Sigmoid colon (tissue), 4 donors: ENCODE measurements around the gene CLOCK.

Experiments used
- EP300 ChIP-seq, 4 donors: sonication (generic); formaldehyde crosslinking; IDR thresholded peaks; one replicate each; pipeline ENCODE4 v1.6.1; 2017; ENCODE audit warnings: antibody characterized with exemption in 4 of 4
- POLR2A ChIP-seq, 2 donors: fragments of 450-650 bp; IDR thresholded peaks; one replicate each; pipeline ENCODE4 v1.6.1; 2016; ENCODE audit warnings: antibody characterized with exemption in 2 of 2, mild to moderate bottlenecking in 2 of 2, moderate library complexity in 2 of 2
- POLR2AphosphoS5 ChIP-seq, 4 donors: sonication (generic); formaldehyde crosslinking; IDR thresholded peaks; one replicate each; pipeline ENCODE4 v1.6.1; 2017; ENCODE audit warnings: antibody characterized with exemption in 4 of 4
- TF ChIP-seq, protein P1 (sequence below), 4 experiments: fragments of 450-650 bp in 3 of 4; fragments of 200-600 bp in 1 of 4; IDR thresholded peaks; one replicate each; pipeline ENCODE4 v1.5.1; 2016 to 2019; ENCODE audit warnings: antibody characterized with exemption in 4 of 4, mild to moderate bottlenecking in 3 of 4, moderate library complexity in 2 of 4

DNA sequence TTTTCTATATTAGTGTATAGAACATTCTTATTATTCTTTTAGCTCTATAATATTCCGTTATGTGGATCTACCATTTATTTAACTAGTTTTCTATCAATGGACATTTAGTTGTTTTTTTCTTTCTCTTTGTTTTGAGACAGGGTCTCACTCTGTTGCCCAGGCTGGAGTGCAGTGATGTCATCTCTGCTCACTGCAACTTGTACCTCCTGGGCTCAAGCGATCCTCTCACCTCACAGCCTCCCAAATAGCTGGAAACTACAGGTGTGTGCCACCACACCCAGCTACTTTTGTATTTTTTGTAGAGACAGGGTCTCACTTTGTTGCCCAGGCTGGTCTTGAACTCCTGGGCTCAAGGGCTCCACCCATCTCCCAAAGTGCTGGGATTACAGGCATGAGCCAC lies 140.2 kb downstream of the CLOCK start:
- TF ChIP-seq, protein P1, sequence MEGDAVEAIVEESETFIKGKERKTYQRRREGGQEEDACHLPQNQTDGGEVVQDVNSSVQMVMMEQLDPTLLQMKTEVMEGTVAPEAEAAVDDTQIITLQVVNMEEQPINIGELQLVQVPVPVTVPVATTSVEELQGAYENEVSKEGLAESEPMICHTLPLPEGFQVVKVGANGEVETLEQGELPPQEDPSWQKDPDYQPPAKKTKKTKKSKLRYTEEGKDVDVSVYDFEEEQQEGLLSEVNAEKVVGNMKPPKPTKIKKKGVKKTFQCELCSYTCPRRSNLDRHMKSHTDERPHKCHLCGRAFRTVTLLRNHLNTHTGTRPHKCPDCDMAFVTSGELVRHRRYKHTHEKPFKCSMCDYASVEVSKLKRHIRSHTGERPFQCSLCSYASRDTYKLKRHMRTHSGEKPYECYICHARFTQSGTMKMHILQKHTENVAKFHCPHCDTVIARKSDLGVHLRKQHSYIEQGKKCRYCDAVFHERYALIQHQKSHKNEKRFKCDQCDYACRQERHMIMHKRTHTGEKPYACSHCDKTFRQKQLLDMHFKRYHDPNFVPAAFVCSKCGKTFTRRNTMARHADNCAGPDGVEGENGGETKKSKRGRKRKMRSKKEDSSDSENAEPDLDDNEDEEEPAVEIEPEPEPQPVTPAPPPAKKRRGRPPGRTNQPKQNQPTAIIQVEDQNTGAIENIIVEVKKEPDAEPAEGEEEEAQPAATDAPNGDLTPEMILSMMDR (IDR thresholded peaks at IDR 0.05) = no peak
- no peak for TF ChIP-seq POLR2A (IDR thresholded peaks at IDR 0.05)
- no peak for TF ChIP-seq EP300 (IDR thresholded peaks at IDR 0.05)
- no peak for TF ChIP-seq POLR2AphosphoS5 (IDR thresholded peaks at IDR 0.05)
